GM19193 (cell line): ENCODE data around the gene BORCS6.

Experiments
- POLR2A ChIP-seq: IDR thresholded peaks from 4 replicates; pipeline ENCODE4 v1.6.1; 2011; ENCODE audit not compliant: insufficient read depth, insufficient read length; ENCODE audit errors: extremely low read depth

BORCS6 gene

DNA sequence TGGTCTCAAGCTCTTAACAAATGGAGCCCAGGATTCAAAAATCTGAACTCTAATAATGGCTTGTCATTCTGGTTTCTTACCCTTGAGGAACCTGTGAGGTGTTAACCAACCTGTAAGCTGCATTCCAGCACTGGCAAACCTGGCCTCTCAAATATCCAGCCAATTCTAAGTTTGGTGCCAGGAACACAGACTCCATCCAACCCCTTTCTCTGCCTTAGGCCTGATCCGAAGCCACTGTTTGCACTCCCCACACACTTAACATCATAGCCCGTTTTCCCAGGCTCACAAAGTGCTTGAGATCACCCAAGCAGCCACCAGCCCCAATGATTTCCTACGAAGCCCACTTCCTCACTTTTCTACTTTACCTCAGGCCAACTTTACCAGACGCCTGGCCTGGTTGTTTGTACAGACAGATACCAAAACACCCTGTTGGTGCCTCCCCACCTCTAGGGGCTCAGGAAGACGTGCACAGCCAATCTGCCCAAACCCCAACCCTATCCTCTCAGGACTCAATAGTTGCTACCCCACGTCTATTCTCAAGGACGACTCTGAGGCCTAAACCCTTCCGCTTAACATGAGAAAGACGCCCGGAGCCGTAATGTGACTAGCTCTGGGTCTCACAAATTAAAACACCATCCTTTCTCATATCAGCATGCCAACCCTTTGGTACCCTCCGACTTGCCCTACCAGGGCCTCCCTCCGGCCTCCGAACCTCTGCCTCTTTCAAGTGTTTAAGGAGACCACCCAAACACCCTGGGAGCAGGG is 34.6 kb downstream of the BORCS6 start:
- no peak for TF ChIP-seq POLR2A

DNA sequence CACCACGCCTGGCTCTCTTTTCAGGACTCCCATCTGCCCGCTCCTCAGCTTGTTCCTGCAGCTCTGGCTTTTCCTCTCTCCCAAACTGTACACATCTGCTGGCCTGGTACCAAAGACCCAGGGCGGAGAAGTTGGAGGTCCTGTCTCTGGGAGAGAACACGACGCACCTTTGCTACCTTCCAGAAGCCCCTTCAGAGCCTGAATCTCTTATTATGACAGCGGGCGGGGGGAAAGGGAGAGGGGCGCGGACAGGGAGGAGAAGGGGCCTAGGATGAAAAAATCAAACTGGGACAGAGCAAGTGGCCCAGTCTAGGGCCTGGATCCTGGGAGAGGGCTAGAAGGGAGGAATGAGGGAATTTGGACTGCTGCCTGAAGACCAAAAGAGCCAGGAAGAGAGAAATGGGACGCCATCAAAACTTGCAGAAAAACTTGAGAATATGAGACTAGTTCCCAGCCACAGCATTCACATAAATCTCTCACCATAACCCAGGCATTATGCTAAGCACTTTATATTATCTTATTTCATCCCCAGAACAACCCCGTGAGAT is 35.3 kb downstream of the BORCS6 start:
- TF ChIP-seq POLR2A: no peak

DNA sequence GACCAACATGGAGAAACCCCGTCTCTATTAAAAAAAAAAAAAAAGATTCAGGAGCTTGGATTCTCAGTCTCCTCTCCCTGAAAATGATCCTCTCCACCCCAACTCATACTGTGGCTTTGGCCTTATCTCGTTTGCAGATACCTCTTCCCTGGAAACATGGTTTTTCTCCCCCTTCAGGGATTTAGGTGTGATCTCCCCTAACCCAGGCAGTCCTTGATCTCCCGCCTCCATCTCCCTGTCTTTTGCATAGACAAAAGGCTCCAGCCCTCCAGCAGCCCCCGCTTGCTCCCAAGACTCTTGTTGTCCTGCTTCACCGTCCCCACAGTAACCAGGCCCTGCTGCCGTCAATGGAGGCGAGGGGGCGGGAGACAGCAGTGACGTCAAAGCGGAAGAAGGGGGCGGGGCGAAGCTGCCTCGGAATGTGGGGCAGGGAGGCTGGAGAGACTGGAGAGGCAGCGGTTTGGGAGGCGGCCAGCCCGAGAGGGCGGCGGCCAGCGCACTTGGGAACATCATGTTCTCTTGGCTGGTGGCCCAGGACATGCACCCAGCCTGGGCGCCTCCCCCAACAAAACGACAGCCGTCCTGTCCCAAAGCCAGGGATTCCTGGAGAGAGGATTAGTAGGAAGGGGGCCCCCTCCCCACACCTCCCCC is 35.9 kb downstream of the BORCS6 start:
- TF ChIP-seq POLR2A: no peak

DNA sequence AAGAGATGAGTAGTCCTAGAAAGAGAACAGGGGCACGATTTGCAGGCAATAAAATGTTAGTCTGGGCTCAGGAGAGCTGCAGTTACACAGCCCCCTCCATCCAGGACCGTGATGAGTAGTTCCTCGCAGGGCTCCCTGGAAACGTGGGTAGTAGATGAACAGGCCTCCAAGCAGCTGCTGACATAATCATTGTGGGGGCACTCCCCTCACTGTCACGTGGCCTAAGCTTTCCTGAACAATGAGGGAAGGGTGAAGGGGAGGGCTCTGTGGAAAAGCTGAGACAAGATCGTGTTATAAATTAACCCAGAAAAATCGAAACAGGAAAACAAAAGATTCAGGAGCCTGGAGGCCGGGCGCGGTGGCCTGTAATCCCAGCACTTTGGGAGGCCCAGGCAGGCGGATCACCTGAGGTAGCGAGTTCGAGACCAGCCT is 36.4 kb downstream of the BORCS6 start:
- TF ChIP-seq POLR2A: no peak

DNA sequence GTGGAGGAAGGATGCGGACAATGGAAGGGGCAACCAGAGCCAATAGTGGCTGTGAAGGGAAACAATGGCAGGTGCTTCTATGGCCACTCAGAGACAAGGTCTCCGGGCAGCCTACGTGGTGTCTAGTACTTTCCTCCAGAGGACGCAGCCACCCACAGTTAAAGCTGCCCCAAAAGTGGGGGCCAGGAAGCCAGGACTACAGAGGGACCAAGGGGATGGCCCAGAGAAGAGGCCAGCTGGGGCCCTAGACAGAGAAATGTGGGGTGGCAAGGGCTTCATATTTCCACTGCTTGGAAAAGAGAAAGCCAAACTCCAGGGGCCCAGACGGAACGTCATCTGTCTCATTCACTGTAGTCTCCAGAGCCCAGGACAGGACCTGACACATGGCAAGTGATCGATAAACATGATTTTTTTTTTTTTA is 36.9 kb downstream of the BORCS6 start:
- no peak for TF ChIP-seq POLR2A

DNA sequence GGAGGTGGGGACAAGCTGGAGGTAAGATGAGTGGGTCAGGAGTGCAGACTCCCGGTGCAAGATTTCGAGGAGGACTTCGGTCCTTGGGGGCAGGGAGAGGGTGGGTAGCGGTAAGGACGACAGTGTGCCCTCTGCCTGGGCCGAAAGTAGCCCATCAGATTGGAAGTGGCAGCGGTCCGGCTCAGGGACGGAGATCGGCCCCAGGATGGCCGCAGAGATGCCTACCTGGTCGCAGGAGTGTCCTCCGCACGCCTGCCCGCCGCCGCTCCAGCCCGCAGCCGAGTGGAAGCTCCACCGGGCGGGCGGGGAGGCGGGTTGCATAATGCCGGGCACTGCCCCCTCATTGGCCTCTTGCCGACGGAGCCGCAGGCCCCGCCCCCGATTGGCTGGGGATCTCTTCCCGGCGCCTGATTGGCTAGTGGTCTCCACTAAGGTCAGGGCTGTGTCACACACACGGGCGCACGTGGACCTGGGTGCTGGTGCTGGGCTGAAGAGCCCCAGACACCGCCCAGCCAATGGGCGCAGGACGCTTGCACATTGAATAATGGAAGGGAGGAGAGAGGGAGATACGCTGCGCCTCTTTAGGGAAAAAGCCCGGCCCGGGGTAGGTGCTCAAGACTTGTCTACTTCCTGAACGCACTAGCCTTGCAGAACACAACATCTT is 37.7 kb downstream of the BORCS6 start, which contains the start of gene PER1:
PER1 (minus strand) TSS at position 293 of the 664 bp plus-strand sequence. CDS start 1,698 bp downstream, outside the sequence.
- peak; percentile 77 for TF ChIP-seq POLR2A

DNA sequence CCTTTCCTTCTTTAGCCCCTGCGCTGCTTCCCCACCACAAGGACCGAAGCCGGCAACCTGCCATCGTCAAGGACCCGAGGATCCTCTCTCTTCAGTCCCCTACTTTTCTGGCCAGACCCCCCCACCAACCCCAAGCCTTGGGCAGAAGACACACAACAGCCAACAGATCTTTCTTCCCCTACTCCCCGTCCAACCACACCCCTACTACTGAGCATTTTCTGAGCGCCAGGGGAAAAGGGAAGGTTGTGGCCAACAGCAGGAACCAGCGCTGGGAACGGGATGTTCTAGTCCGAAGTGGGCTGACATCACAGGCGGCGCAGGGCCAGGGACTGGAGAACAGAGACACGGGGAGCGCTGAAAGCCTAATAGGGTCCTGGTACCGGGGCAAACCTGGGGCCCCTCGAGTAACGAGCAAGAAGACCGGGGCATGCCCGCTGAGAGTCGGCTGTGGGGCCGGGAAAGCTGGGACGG is 38.3 kb downstream of the BORCS6 start:
- no peak for TF ChIP-seq POLR2A

DNA sequence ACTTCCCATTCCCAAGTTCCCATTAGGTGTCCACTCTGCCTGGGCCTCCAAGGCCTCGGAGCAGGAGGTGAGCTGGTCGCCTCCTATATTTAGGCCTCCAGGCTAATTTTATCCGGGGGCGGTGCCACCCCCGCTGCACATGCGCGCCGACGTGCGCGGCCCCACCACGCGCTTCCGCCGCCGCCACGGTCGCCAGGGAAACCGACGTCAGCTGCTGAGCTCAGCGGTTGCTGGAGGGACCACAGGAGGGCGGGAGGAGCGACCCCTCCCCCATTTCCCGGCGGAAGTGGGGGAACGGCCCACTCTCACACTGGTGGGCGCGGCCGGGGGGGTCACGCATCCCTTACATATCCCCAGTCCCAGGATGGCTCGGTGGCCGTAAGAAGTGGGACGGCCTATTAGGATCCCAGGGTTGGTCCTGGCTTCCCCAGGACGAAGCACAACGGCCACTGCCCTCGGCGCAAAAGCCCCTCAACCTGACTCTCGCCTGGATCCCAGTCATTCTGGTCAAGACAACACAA is 38.8 kb downstream of the BORCS6 start:
- peak; percentile 29 for TF ChIP-seq POLR2A

DNA sequence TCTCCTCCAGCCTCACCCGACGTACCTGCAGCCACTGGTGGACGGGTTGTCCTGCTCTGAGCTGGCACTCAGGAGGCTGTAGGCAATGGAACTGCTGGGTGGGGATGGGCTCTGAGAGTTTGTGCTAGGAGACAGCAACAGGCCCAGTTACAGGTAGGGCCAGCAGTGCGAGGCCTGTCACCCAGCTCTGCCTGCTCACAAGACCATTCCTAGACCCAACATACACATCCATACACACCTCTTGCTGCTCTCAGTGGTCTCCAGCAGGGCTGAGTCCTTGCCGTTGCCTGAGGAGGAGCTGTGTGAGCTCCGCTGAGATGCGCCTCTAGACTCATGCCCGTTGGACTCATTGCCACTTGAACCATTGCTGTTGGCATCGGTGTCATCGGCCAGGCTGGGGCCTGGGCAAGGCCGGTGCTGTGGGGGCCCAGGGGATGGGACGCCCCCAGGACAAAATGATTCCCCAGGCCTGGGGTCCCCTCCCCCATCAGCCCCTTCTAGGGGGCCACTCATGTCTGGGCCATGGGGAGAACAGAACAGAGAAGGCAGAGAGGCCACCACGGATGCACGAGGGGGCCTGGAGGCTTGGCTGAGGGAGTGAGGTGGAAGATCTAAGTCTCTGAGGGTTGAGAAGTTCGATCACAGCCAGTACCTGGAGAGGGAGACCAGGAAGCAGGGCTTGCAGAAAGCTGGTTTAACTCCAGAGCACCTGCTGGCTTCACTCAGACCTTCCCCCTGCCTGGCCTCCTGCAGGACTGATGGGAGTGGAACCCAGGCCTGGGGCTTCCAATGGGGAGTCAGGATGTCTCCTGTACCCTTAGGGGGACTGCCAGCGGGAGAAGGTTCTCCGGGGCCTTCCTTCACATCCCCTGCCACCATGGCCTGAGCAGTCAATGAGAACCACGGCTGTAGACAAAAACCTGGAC is 39.5 kb downstream of the BORCS6 start:
- no peak for TF ChIP-seq POLR2A

DNA sequence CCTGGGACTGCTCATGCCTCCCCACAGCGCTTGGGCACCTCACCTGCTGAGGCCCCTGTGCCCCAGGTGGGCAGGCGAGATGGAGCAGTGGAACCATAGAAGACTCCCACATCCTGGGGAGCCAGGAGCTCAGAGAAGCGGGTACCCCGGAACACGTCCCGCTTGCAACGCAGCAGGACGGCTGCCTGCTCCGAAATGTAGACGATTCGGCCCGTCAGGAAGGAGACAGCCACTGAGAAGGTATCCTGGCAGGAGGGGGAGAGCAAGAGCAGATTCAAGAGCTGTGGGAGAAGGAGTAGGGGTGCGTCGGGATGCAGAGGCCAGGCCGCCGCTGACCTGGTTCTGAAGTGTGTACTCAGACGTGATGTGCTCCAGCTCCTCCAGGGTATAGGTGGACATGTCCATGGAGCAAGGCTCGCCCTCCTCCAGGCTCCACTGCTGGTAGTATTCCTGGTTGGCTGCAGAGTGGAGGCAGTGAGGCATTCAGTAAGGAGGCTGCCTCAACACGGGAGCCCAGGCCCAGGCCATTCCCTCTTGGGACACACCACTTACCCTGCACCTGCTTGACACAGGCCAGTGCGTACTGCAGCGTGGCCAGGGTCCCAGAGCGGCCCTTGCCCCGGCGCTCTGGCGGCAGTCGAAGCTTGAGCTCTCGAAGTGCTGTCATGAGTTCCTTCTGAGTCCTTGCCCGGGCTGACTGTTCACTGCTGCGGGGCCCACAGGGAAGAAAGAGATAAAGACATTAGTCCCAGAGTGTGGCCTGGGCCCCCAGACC is 40.4 kb downstream of the BORCS6 start:
- TF ChIP-seq POLR2A: no peak

DNA sequence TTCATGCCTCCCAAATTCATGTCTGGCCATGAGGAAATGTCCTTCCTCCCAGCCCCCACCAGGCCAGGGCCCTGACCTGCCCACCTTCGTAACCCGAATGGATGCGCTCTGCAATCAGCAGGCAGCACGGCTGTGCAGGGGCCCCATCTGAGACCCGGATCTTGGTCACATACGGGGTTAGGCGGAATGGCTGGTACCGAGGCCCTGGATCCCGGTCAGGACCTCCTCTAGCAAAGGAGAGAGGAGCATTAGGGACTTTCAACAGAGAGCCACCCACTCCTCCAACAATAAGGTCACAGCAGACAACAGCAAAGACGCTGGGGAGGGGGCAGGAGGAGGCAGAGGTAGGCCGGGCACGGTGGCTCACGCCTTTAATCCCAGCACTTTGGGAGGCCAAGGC is 41.4 kb downstream of the BORCS6 start:
- no peak for TF ChIP-seq POLR2A

DNA sequence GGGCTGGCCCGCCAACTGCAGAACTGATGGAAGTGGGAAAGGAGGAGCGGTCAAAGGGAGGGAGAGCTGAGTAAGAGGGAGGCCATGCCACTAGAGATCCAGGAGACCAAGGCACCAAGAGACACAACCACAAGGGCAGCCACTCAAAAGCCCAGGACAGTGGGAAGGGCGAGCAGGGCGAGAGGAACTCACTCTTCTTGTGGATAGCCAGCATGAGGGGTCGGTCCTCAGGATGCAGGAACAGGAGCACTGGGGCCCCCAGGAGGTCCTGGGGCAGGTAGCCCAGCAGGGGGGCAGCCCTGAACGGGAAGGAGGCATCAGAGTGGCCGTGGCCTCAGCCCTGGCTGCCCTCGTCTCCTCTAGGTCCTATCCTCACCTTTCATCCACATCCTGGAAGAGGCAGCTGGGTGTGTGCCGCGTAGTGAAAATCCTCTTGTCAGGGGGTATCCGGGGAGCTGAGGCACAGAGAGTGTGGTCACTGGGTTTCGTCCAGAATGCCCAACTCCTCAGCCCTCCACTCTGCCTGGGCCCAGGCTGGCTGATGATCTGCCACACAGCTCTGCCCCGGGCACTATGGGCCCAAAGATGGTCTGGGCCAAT is 42.1 kb downstream of the BORCS6 start:
- no peak for TF ChIP-seq POLR2A
